Measurements from ENCODE around the gene TNRC18.
"Not testable (repeated sequence)": the region's sequence is repeated elsewhere in the genome, so short reads cannot be mapped to it uniquely, and the experiment has no call there.

- TF ChIP-seq ZNF274 (IDR thresholded peaks at IDR 0.05; ENCODE audit: low read depth, low read length); YY1 (IDR thresholded peaks at IDR 0.05; ENCODE audit: insufficient read depth, insufficient read length): not testable (repeated sequence)
Observed at GRCh38 chr7:5313076-5313885, 110.4 kb downstream of the TNRC18 start.

Data from NT2/D1 (cell line).